Activated B cell treated with CpG ODN at 0.5 μM for 24 hours (primary cell): ENCODE data around the gene AGO3. TPM values are rescaled to one million over a fixed set of nuclear protein-coding genes. Genes with fewer than 3 reads are reported as not detected.
"Not testable (repeated sequence)": the region's sequence is repeated elsewhere in the genome, so short reads cannot be mapped to it uniquely, and the experiment has no call there.

ENCODE experiments used
- ATAC-seq: fragments of 200-7000 bp; cut with Tn5 transposase; one replicate; pipeline ENCODE4 v1.10.0; 2021; ENCODE audit warnings: low read depth, mild to moderate bottlenecking, moderate library complexity
- CTCF ChIA-PET: fragments of 350-600 bp; sonication (Branson Sonifier 250); formaldehyde crosslinking; loops from one replicate; lab custom pipeline; 2021; ENCODE audit warnings: antibody characterized with exemption; lab: Charles Lee
- POLR2A ChIA-PET: fragments of 350-600 bp; sonication (Branson Sonifier 250); formaldehyde crosslinking; loops from one replicate; lab custom pipeline; 2021; ENCODE audit warnings: antibody characterized with exemption; lab: Charles Lee
- DNase-seq: peaks from one replicate; pipeline ENCODE4 v3.0.0; 2022
- H3K27ac Mint-ChIP-seq: one replicate; pipeline ENCODE4 v1.8.0; 2020; ENCODE audit warnings: mixed read lengths
- H3K27me3 Mint-ChIP-seq: one replicate; pipeline ENCODE4 v1.8.0; 2021; ENCODE audit warnings: mixed read lengths
- H3K36me3 Mint-ChIP-seq: one replicate; pipeline ENCODE4 v1.8.0; 2021; ENCODE audit warnings: low read depth, mixed read lengths
- H3K4me1 Mint-ChIP-seq: one replicate; pipeline ENCODE4 v1.8.0; 2021; ENCODE audit warnings: mixed read lengths
- H3K4me3 Mint-ChIP-seq: one replicate; pipeline ENCODE4 v1.8.0; 2020; ENCODE audit warnings: mild to moderate bottlenecking, mixed read lengths
- H3K9me3 Mint-ChIP-seq: one replicate; pipeline ENCODE4 v1.8.0; 2020; ENCODE audit warnings: mixed read lengths
- intact Hi-C: fragments of 100-400 bp; cut with micrococcal nuclease; formaldehyde crosslinking; loops from one replicate; pipeline ENCODE4 v1.15.1; 2024
- total RNA-seq: library from RNA; stranded (reverse); gene quantifications from 2 replicates; pipeline ENCODE4 v1.2.3, GENCODE V29; 2022
- TF ChIP-seq, protein P1 (sequence below): fragments of 200-600 bp; IDR thresholded peaks from one replicate; pipeline ENCODE4 v1.8.0; 2022; ENCODE audit warnings: antibody characterized with exemption, mild to moderate bottlenecking

Gene AGO3
- total RNA-seq, 1 donor from 2014 or later = 37.2 TPM

- H3K4me3 Mint-ChIP-seq = no peak overlapping the region
- TF ChIP-seq, protein P1, sequence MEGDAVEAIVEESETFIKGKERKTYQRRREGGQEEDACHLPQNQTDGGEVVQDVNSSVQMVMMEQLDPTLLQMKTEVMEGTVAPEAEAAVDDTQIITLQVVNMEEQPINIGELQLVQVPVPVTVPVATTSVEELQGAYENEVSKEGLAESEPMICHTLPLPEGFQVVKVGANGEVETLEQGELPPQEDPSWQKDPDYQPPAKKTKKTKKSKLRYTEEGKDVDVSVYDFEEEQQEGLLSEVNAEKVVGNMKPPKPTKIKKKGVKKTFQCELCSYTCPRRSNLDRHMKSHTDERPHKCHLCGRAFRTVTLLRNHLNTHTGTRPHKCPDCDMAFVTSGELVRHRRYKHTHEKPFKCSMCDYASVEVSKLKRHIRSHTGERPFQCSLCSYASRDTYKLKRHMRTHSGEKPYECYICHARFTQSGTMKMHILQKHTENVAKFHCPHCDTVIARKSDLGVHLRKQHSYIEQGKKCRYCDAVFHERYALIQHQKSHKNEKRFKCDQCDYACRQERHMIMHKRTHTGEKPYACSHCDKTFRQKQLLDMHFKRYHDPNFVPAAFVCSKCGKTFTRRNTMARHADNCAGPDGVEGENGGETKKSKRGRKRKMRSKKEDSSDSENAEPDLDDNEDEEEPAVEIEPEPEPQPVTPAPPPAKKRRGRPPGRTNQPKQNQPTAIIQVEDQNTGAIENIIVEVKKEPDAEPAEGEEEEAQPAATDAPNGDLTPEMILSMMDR = no peak
- H3K27ac Mint-ChIP-seq = no peak overlapping the region
- ChIA-PET POLR2A (no interaction called here), CTCF (interaction anchor here (0.7 kb wide), 1 partner anchor 92 kb away, joined by 3 read pairs; no protein-coding TSS in a partner anchor)
- ATAC-seq = no peak
- no peaks in the 10 kb centered on the region for H3K9me3 Mint-ChIP-seq
- intact Hi-C loops = no loop called here
- no peaks in the 10 kb centered on the region for H3K27me3 Mint-ChIP-seq
- H3K4me1 Mint-ChIP-seq = no peaks in the 10 kb centered on the region
- H3K36me3 Mint-ChIP-seq = peaks cover 67% of the 10 kb centered on the region
- DNase-seq = no peak
Measured at GRCh38 chr1:36014722-36015220, 83.9 kb downstream of the AGO3 start.

DNA sequence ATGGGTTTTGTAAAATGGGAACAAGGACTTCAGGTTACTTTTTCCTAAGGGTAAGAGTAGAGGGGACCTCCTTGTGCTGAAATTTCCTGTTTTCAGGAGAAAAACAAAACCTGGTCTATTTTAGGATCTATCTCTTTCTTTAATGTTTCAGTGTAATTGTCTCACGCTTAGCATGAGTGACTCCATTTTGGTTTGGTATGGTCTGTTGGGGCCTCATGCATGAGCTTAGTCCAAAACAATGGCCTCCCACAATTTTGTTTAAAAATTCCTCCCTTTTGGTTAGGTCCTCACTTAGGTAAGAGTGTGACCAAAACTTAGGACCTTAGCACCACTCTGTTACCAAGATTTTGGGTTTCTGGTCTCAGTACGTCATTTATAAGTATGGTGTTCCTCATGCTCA lies 85.8 kb downstream of the AGO3 start:
- CTCF ChIA-PET = no interaction called here
- ATAC-seq = no peak

GRCh38 chr1:36023098-36023769 lies 92.3 kb downstream of the AGO3 start:
- Mint-ChIP-seq H3K9me3 (no peaks in the 10 kb centered on the region), H3K4me1 (no peaks in the 10 kb centered on the region), H3K36me3 (peaks cover 55% of the 10 kb centered on the region), H3K27me3 (no peaks in the 10 kb centered on the region), H3K27ac (peak overlapping the region; percentile 8), H3K4me3 (no peak overlapping the region)
- ChIA-PET POLR2A (no interaction called here), CTCF (no interaction called here)
- DNase-seq (no peak), ATAC-seq (no peak)
- TF ChIP-seq, protein P1 = no peak
- intact Hi-C loops = no loop called here

More for the DNA sequence above, 85.8 kb downstream of the AGO3 start:
- intact Hi-C loops = no loop called here
- no peak overlapping the region for H3K27ac Mint-ChIP-seq
- no peaks in the 10 kb centered on the region for H3K27me3 Mint-ChIP-seq
- peaks cover 66% of the 10 kb centered on the region for H3K36me3 Mint-ChIP-seq
- no peak for DNase-seq
- no peaks in the 10 kb centered on the region for H3K9me3 Mint-ChIP-seq
- no peak overlapping the region for H3K4me3 Mint-ChIP-seq
- no peaks in the 10 kb centered on the region for H3K4me1 Mint-ChIP-seq
- TF ChIP-seq, protein P1 = no peak
- POLR2A ChIA-PET = no interaction called here

- H3K9me3 Mint-ChIP-seq, ATAC-seq, POLR2A ChIA-PET, H3K27me3 Mint-ChIP-seq, H3K4me3 Mint-ChIP-seq, DNase-seq, H3K4me1 Mint-ChIP-seq, intact Hi-C loops, CTCF ChIA-PET, H3K27ac Mint-ChIP-seq: not testable (repeated sequence)
- H3K36me3 Mint-ChIP-seq = peaks cover 54% of the 10 kb centered on the region
Measured at GRCh38 chr1:36024024-36024423, 93.1 kb downstream of the AGO3 start.

DNA sequence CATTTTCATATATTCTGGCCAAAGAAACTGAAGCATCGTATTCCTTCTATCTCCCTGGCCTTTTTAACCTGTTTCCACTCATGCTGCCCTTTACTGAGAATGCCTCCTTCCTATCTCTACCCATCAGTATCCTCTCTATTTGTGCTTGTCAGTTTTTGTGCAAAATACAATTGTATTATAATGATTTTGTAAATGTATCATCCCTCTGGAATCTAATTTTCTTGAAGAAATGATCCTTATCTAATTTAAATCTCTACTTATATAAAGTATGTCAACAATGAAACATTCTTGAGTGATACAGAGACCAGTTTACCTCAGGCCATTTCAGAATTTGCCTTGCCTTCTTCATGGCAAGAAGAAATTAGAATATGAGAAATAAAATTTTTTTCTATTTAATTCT lies 93.9 kb downstream of the AGO3 start:
- ChIA-PET CTCF (no interaction called here), POLR2A (no interaction called here)
- H3K4me3 Mint-ChIP-seq = no peak overlapping the region
- no peak overlapping the region for H3K27ac Mint-ChIP-seq
- H3K4me1 Mint-ChIP-seq = no peaks in the 10 kb centered on the region
- no peak for ATAC-seq
- H3K27me3 Mint-ChIP-seq = no peaks in the 10 kb centered on the region
- no peak for DNase-seq
- intact Hi-C loops = no loop called here
- H3K36me3 Mint-ChIP-seq = peaks cover 46% of the 10 kb centered on the region
- TF ChIP-seq, protein P1 = no peak
- no peaks in the 10 kb centered on the region for H3K9me3 Mint-ChIP-seq
